ENCODE measurements around the gene TMEM86A.

TMEM86A gene

GRCh38 chr11:18736590-18737148 is 38.1 kb downstream of the TMEM86A start:
- TF ChIP-seq JUND (IDR thresholded peaks at IDR 0.05; ENCODE audit: low read depth) = no peak
- no peak for DNase-seq (ENCODE audit: low read depth in 1 of 2, low spot score in 1 of 2)
- in situ Hi-C loops (cut with HindIII; ENCODE audit: low pct_unique_long_range_greater_than_20kb, low sequenced_read_pairs) = no loop called here

- TF ChIP-seq JUND (IDR thresholded peaks at IDR 0.05; ENCODE audit: low read depth) = no peak
- in situ Hi-C loops (cut with HindIII; ENCODE audit: low pct_unique_long_range_greater_than_20kb, low sequenced_read_pairs) = no loop called here
- no peak for DNase-seq (ENCODE audit: low read depth in 1 of 2, low spot score in 1 of 2)
These were observed 39.1 kb downstream of the TMEM86A start for GRCh38 chr11:18737642-18738041.

- TF ChIP-seq JUND (IDR thresholded peaks at IDR 0.05; ENCODE audit: low read depth) = no peak
- DNase-seq (ENCODE audit: low read depth in 1 of 2, low spot score in 1 of 2) = no peak
- in situ Hi-C loops (cut with HindIII; ENCODE audit: low pct_unique_long_range_greater_than_20kb, low sequenced_read_pairs) = no loop called here
These were observed 41.1 kb downstream of the TMEM86A start for GRCh38 chr11:18739685-18740084.

GRCh38 chr11:18741783-18742182 is 43.2 kb downstream of the TMEM86A start:
- TF ChIP-seq JUND (IDR thresholded peaks at IDR 0.05; ENCODE audit: low read depth) = no peak
- no peak for DNase-seq (ENCODE audit: low read depth in 1 of 2, low spot score in 1 of 2)
- in situ Hi-C loops (cut with HindIII; ENCODE audit: low pct_unique_long_range_greater_than_20kb, low sequenced_read_pairs) = no loop called here

- in situ Hi-C loops (cut with HindIII; ENCODE audit: low pct_unique_long_range_greater_than_20kb, low sequenced_read_pairs) = no loop called here
- no peak for TF ChIP-seq JUND (IDR thresholded peaks at IDR 0.05; ENCODE audit: low read depth)
- DNase-seq (ENCODE audit: low read depth in 1 of 2, low spot score in 1 of 2) = no peak
These were observed 44.8 kb downstream of the TMEM86A start for GRCh38 chr11:18743365-18743764.

GRCh38 chr11:18743900-18744514 is 45.4 kb downstream of the TMEM86A start:
- no peak for TF ChIP-seq JUND (IDR thresholded peaks at IDR 0.05; ENCODE audit: low read depth)
- no peak for DNase-seq (ENCODE audit: low read depth in 1 of 2, low spot score in 1 of 2)

GRCh38 chr11:18745251-18745650 is 46.7 kb downstream of the TMEM86A start:
- TF ChIP-seq JUND (IDR thresholded peaks at IDR 0.05; ENCODE audit: low read depth) = no peak
- in situ Hi-C loops (cut with HindIII; ENCODE audit: low pct_unique_long_range_greater_than_20kb, low sequenced_read_pairs) = no loop called here
- DNase-seq (ENCODE audit: low read depth in 1 of 2, low spot score in 1 of 2) = no peak

More at GRCh38 chr11:18743900-18744514, 45.4 kb downstream of the TMEM86A start:
- in situ Hi-C loops (cut with HindIII; ENCODE audit: low pct_unique_long_range_greater_than_20kb, low sequenced_read_pairs) = no loop called here

GRCh38 chr11:18748766-18749365 is 50.3 kb downstream of the TMEM86A start:
- no peak for DNase-seq (ENCODE audit: low read depth in 1 of 2, low spot score in 1 of 2)
- no peak for TF ChIP-seq JUND (IDR thresholded peaks at IDR 0.05; ENCODE audit: low read depth)
- in situ Hi-C loops (cut with HindIII; ENCODE audit: low pct_unique_long_range_greater_than_20kb, low sequenced_read_pairs) = no loop called here

- in situ Hi-C loops (cut with HindIII; ENCODE audit: low pct_unique_long_range_greater_than_20kb, low sequenced_read_pairs) = no loop called here
- TF ChIP-seq JUND (IDR thresholded peaks at IDR 0.05; ENCODE audit: low read depth) = no peak
- DNase-seq (ENCODE audit: low read depth in 1 of 2, low spot score in 1 of 2) = no peak
These were observed 51.2 kb downstream of the TMEM86A start for GRCh38 chr11:18749681-18750319.

- TF ChIP-seq JUND (IDR thresholded peaks at IDR 0.05; ENCODE audit: low read depth) = no peak
- in situ Hi-C loops (cut with HindIII; ENCODE audit: low pct_unique_long_range_greater_than_20kb, low sequenced_read_pairs) = no loop called here
- DNase-seq (ENCODE audit: low read depth in 1 of 2, low spot score in 1 of 2) = no peak
These were observed 52.4 kb downstream of the TMEM86A start for GRCh38 chr11:18750944-18751343.

GRCh38 chr11:18752502-18752901 is 53.9 kb downstream of the TMEM86A start:
- DNase-seq (ENCODE audit: low read depth in 1 of 2, low spot score in 1 of 2) = no peak
- no peak for TF ChIP-seq JUND (IDR thresholded peaks at IDR 0.05; ENCODE audit: low read depth)
- in situ Hi-C loops (cut with HindIII; ENCODE audit: low pct_unique_long_range_greater_than_20kb, low sequenced_read_pairs) = no loop called here

- in situ Hi-C loops (cut with HindIII; ENCODE audit: low pct_unique_long_range_greater_than_20kb, low sequenced_read_pairs) = no loop called here
- DNase-seq (ENCODE audit: low read depth in 1 of 2, low spot score in 1 of 2) = no peak
- no peak for TF ChIP-seq JUND (IDR thresholded peaks at IDR 0.05; ENCODE audit: low read depth)
These were observed 55.7 kb downstream of the TMEM86A start for GRCh38 chr11:18754308-18754707.
